Measurements from ENCODE around the gene HOXB8. TPM values are rescaled to one million over a fixed set of nuclear protein-coding genes. Genes with fewer than 3 reads are reported as not detected.

HOXB8 gene
- total RNA-seq, 2 donors from 2014 or later: 0.09 to 0.97 TPM

GRCh38 chr17:48600244-48601098 lies 14.6 kb downstream of the HOXB8 start:
- Histone ChIP-seq H3K36me3 (no peaks in the 10 kb centered on the region), H3K4me3 (no peak overlapping the region), H3K4me1 (replicated peaks) (no peaks in the 10 kb centered on the region), H3K9me3 (no peaks in the 10 kb centered on the region), H3K27ac (no peak overlapping the region), H3K27me3 (replicated peaks; ENCODE audit: insufficient read depth) (peaks cover 51% of the 10 kb centered on the region)
- intact Hi-C loops (cut with DNase I): no loop called here
- 34% methylated on average over 17 of the region's 17 CpGs for WGBS
- no peak for TF ChIP-seq POLR2A (IDR thresholded peaks at IDR 0.05)
- no peak for TF ChIP-seq POLR2AphosphoS5 (IDR thresholded peaks at IDR 0.05)
- no peak for TF ChIP-seq CTCF (IDR thresholded peaks at IDR 0.05)
- no peak for DNase-seq (ENCODE audit: low spot score)

GRCh38 chr17:48599354-48599753 lies 15.7 kb downstream of the HOXB8 start:
- TF ChIP-seq POLR2A (IDR thresholded peaks at IDR 0.05) (no peak), CTCF (IDR thresholded peaks at IDR 0.05) (no peak), POLR2AphosphoS5 (IDR thresholded peaks at IDR 0.05) (no peak)
- Histone ChIP-seq H3K9me3 (no peaks in the 10 kb centered on the region), H3K27me3 (replicated peaks; ENCODE audit: insufficient read depth) (peaks cover 50% of the 10 kb centered on the region), H3K4me3 (no peak overlapping the region), H3K27ac (no peak overlapping the region), H3K4me1 (replicated peaks) (no peaks in the 10 kb centered on the region), H3K36me3 (no peaks in the 10 kb centered on the region)
- intact Hi-C loops (cut with DNase I): no loop called here
- 83% methylated on average over 5 of the region's 5 CpGs for WGBS
- no peak for DNase-seq (ENCODE audit: low spot score)

GRCh38 chr17:48598736-48599135 lies 16.4 kb downstream of the HOXB8 start:
- peaks cover 51% of the 10 kb centered on the region for H3K27me3 ChIP-seq (replicated peaks; ENCODE audit: insufficient read depth)
- H3K27ac ChIP-seq: no peak overlapping the region
- H3K4me3 ChIP-seq: no peak overlapping the region
- no peaks in the 10 kb centered on the region for H3K9me3 ChIP-seq
- H3K4me1 ChIP-seq (replicated peaks): no peaks in the 10 kb centered on the region
- intact Hi-C loops (cut with DNase I): no loop called here
- TF ChIP-seq CTCF (IDR thresholded peaks at IDR 0.05) (no peak), POLR2AphosphoS5 (IDR thresholded peaks at IDR 0.05) (no peak), POLR2A (IDR thresholded peaks at IDR 0.05) (no peak)
- WGBS: 43% methylated on average over 7 of the region's 7 CpGs
- H3K36me3 ChIP-seq: no peaks in the 10 kb centered on the region
- no peak for DNase-seq (ENCODE audit: low spot score)

GRCh38 chr17:48597778-48598631 lies 17.1 kb downstream of the HOXB8 start:
- Histone ChIP-seq H3K27me3 (replicated peaks; ENCODE audit: insufficient read depth) (peaks cover 47% of the 10 kb centered on the region), H3K4me3 (peak overlapping the region; percentile 10 to 24), H3K4me1 (replicated peaks) (no peaks in the 10 kb centered on the region), H3K27ac (no peak overlapping the region), H3K36me3 (no peaks in the 10 kb centered on the region), H3K9me3 (no peaks in the 10 kb centered on the region)
- WGBS: 4% methylated on average over 68 of the region's 68 CpGs
- intact Hi-C loops (cut with DNase I): no loop called here
- TF ChIP-seq POLR2A (IDR thresholded peaks at IDR 0.05) (no peak), POLR2AphosphoS5 (IDR thresholded peaks at IDR 0.05) (peak; percentile 9)
- DNase-seq (ENCODE audit: low spot score): no peak

GRCh38 chr17:48597528-48597777 lies 17.6 kb downstream of the HOXB8 start:
- intact Hi-C loops (cut with DNase I): no loop called here
- H3K36me3 ChIP-seq: no peaks in the 10 kb centered on the region
- H3K4me3 ChIP-seq: peak overlapping the region; percentile 10 to 24
- DNase-seq (ENCODE audit: low spot score): no peak
- 16% methylated on average over 12 of the region's 16 CpGs for WGBS
- TF ChIP-seq POLR2A (IDR thresholded peaks at IDR 0.05): no peak
- TF ChIP-seq POLR2AphosphoS5 (IDR thresholded peaks at IDR 0.05): no peak
- TF ChIP-seq CTCF (IDR thresholded peaks at IDR 0.05): no peak
- no peaks in the 10 kb centered on the region for H3K9me3 ChIP-seq
- peaks cover 49% of the 10 kb centered on the region for H3K27me3 ChIP-seq (replicated peaks; ENCODE audit: insufficient read depth)
- H3K27ac ChIP-seq: no peak overlapping the region
- no peaks in the 10 kb centered on the region for H3K4me1 ChIP-seq (replicated peaks)

All from prostate gland (tissue), 2 donors.